ENCODE data around the gene CCDC33.

Gene CCDC33

DNA sequence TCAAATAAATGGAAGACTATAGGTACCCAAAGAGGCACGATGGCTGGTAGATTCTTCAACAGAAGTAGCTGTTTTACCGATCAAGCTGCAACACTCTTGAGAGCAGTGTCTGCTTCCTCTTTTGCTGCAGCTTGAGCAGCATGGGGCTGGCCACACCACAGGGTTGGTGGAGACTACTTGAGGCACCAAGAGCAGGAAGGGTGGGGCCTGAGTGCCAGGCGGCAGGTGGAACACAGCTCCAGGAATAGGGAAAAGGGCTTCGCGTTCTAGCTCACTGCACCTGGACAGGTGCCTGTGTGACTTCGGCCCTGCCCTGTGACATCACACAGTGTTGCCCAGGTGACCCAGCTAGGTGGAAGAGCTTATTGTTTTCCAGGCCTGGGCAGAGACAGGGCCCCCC is at the start of gene CCDC33:
Gene CCDC33 (plus strand): TSS at position 365 of the 400 bp plus-strand sequence. CDS start 394 bp downstream, outside the sequence.
- Histone ChIP-seq H3K27ac (no peak within 1 kb of the TSS), H3K27me3 (peaks cover 7% of the 10 kb centered on the region), H3K36me3 (no peaks in the 10 kb centered on the region), H3K4me1 (ENCODE audit: control insufficient read depth in 1 of 2, insufficient read depth in 1 of 2, low read depth in 1 of 2, low read length in 1 of 2) (no peaks in the 10 kb centered on the region), H3K9me3 (no peaks in the 10 kb centered on the region), H3K4me3 (ENCODE audit: low read depth in 1 of 2, low read length in 1 of 2) (no peak within 1 kb of the TSS)
- TF ChIP-seq CTCF (IDR thresholded peaks at IDR 0.05): no peak

- Histone ChIP-seq H3K27me3 (no peaks in the 10 kb centered on the region), H3K4me3 (ENCODE audit: low read depth in 1 of 2, low read length in 1 of 2) (no peak overlapping the region), H3K4me1 (ENCODE audit: control insufficient read depth in 1 of 2, insufficient read depth in 1 of 2, low read depth in 1 of 2, low read length in 1 of 2) (no peaks in the 10 kb centered on the region), H3K9me3 (no peaks in the 10 kb centered on the region), H3K36me3 (no peaks in the 10 kb centered on the region), H3K27ac (no peak overlapping the region)
- TF ChIP-seq CTCF (IDR thresholded peaks at IDR 0.05): no peak
Measured at GRCh38 chr15:74188216-74188615, 47.9 kb upstream of the CCDC33 start.

DNA sequence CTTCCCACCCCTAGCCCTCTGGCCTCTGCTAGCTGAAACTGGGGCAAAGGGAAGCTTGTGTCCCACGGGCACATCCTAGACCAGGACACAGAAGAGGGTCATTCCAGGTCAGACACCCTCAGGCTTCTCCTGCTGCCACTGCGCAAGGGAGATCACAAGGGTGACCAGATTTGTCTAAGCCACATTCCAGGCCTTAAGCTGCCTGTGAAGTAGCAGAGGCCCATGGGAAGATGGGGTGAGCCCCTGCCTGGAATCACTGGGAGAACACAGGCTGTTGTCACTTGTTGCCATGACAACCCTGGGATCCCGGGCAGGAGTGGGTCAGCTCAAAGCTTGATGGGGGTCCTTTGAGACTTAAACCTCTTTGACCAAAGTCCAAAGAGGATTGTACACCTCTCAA is 44.3 kb upstream of the CCDC33 start:
- Histone ChIP-seq H3K36me3 (no peaks in the 10 kb centered on the region), H3K4me3 (ENCODE audit: low read depth in 1 of 2, low read length in 1 of 2) (no peak overlapping the region), H3K4me1 (ENCODE audit: control insufficient read depth in 1 of 2, insufficient read depth in 1 of 2, low read depth in 1 of 2, low read length in 1 of 2) (no peaks in the 10 kb centered on the region), H3K27ac (no peak overlapping the region), H3K27me3 (no peaks in the 10 kb centered on the region), H3K9me3 (no peaks in the 10 kb centered on the region)
- no peak for TF ChIP-seq CTCF (IDR thresholded peaks at IDR 0.05)

DNA sequence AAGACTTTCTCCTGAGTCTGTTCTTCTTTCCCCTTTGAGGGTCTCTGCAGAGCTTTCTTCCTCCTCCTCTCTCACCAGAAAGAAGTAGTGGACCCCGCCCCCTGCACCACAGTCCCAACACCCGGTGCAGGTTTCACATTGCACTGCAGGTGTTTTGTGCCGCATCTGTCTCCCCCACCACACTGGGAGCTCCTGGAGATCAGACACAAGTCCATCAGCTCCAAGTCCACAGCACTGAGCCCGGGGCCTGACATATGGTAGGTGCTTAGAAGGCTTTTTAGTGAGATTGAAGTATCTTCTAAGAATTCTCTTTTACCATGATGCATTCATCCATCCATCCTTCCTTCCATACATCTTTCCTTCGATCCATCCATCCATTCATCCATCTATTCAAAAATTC is 43.4 kb upstream of the CCDC33 start:
- H3K36me3 ChIP-seq: no peaks in the 10 kb centered on the region
- no peaks in the 10 kb centered on the region for H3K27me3 ChIP-seq
- no peak for TF ChIP-seq CTCF (IDR thresholded peaks at IDR 0.05)
- H3K9me3 ChIP-seq: no peaks in the 10 kb centered on the region
- H3K27ac ChIP-seq: no peak overlapping the region
- no peak overlapping the region for H3K4me3 ChIP-seq (ENCODE audit: low read depth in 1 of 2, low read length in 1 of 2)
- no peaks in the 10 kb centered on the region for H3K4me1 ChIP-seq (ENCODE audit: control insufficient read depth in 1 of 2, insufficient read depth in 1 of 2, low read depth in 1 of 2, low read length in 1 of 2)

DNA sequence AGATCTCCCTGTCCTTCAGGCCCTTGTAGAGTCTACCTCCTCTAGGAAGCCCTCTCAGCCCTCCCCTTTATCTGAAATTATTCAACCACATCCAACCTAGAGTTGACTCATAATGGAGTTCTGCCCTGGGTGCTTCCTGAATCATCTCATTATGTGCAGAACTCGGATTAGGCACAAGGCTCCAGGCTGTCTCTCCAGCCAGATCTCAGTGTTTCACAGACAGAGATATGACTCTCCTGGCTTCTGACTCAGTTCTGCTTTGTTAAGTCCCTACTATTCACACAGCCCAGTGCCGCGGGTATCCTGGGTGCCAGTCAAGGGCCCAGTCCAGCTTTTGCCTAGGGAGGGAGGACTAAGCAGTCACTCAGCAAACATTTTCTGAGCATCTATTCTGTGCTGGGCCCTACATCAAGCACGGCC is 42.8 kb upstream of the CCDC33 start:
- no peak overlapping the region for H3K4me3 ChIP-seq (ENCODE audit: low read depth in 1 of 2, low read length in 1 of 2)
- H3K4me1 ChIP-seq (ENCODE audit: control insufficient read depth in 1 of 2, insufficient read depth in 1 of 2, low read depth in 1 of 2, low read length in 1 of 2): no peaks in the 10 kb centered on the region
- no peak overlapping the region for H3K27ac ChIP-seq
- H3K36me3 ChIP-seq: no peaks in the 10 kb centered on the region
- no peaks in the 10 kb centered on the region for H3K9me3 ChIP-seq
- no peak for TF ChIP-seq CTCF (IDR thresholded peaks at IDR 0.05)
- H3K27me3 ChIP-seq: no peaks in the 10 kb centered on the region

DNA sequence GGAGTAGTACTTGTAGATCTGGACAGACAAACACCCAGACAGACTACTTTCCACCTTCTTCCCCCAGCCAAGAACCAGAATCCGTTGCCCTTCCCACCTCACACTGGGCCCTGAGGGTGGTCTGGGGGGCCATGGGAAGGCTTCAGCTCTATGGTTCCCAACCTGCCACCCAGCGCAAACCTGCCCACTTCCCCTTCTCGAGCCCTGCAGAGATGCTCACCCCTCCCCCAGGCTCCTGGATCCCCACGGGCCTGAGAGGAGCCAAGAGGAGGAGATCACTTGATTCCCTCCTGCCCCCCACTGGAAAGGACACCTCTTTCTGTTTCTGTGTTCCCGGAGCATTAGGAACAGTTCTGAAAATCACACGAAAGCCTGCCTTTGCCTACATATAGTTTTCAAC is 42.2 kb upstream of the CCDC33 start:
- no peaks in the 10 kb centered on the region for H3K4me1 ChIP-seq (ENCODE audit: control insufficient read depth in 1 of 2, insufficient read depth in 1 of 2, low read depth in 1 of 2, low read length in 1 of 2)

More for the DNA sequence above, 42.2 kb upstream of the CCDC33 start:
- Histone ChIP-seq H3K27me3 (no peaks in the 10 kb centered on the region), H3K36me3 (no peaks in the 10 kb centered on the region), H3K9me3 (no peaks in the 10 kb centered on the region), H3K27ac (no peak overlapping the region), H3K4me3 (ENCODE audit: low read depth in 1 of 2, low read length in 1 of 2) (no peak overlapping the region)
- no peak for TF ChIP-seq CTCF (IDR thresholded peaks at IDR 0.05)

Measured in neutrophil (primary cell).